Fibroblast of skin of left quadriceps (primary cell): Measurements from ENCODE around the gene SCARF2.
"Not testable (repeated sequence)": the region's sequence is repeated elsewhere in the genome, so short reads cannot be mapped to it uniquely, and the experiment has no call there.

Experiments used
- DNase-seq, 2 experiments: peaks; one replicate each; pipeline ENCODE4 v3.0.0-alpha.2; 2013; ENCODE audit warnings: low read depth in 2 of 2

Gene SCARF2, protein sequence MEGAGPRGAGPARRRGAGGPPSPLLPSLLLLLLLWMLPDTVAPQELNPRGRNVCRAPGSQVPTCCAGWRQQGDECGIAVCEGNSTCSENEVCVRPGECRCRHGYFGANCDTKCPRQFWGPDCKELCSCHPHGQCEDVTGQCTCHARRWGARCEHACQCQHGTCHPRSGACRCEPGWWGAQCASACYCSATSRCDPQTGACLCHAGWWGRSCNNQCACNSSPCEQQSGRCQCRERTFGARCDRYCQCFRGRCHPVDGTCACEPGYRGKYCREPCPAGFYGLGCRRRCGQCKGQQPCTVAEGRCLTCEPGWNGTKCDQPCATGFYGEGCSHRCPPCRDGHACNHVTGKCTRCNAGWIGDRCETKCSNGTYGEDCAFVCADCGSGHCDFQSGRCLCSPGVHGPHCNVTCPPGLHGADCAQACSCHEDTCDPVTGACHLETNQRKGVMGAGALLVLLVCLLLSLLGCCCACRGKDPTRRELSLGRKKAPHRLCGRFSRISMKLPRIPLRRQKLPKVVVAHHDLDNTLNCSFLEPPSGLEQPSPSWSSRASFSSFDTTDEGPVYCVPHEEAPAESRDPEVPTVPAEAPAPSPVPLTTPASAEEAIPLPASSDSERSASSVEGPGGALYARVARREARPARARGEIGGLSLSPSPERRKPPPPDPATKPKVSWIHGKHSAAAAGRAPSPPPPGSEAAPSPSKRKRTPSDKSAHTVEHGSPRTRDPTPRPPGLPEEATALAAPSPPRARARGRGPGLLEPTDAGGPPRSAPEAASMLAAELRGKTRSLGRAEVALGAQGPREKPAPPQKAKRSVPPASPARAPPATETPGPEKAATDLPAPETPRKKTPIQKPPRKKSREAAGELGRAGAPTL

GRCh38 chr22:20437613-20438426 lies at the start of gene SCARF2:
Gene SCARF2, minus strand, starts transcription at chr22:20437825. Its CDS starts 71 bp downstream, at chr22:20437754.
- peak in 1 of 2 experiments; percentile 50 for DNase-seq

DNA sequence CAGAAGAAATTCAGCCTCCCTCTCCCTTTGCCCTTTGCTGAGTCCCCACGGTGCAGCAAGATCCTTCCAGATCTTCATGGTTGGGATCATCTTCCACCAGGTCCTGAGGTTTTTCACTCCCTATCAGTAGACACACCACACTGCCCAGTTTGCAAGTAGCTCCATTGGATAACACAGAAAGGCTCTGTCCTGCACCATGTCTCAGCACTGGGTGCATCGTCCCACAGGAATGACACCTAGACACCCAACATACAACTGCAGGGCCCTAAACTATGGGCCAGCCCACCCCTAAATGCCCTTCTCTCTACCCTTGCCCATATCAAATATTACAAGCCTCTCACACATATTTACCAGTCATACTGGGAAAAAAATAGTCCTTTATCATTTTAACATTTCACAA lies 48.6 kb upstream of the SCARF2 start:
- no peak for DNase-seq

GRCh38 chr22:20484948-20485683 lies 47.5 kb upstream of the SCARF2 start:
- no peak for DNase-seq

DNA sequence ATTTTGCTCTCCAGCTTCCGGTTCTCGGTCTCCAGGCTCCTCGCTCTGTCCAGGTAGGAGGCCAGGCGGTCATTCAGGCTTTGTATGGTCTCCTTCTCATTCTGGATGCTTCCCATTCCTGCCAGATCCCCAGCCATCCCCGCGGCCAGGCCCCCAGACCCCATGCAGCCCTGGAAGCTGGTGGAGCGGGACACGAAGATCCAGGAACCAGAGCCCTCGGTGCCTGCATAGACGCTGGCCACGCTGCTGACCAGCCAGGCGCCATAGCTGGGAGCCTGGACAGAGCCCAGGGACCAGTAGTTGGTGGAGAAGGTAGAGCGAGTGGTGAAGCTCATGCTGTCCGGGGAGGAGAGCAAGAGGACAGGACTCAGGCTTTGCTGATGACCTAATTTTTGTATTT lies 46.1 kb upstream of the SCARF2 start:
- DNase-seq, result no peak

DNA sequence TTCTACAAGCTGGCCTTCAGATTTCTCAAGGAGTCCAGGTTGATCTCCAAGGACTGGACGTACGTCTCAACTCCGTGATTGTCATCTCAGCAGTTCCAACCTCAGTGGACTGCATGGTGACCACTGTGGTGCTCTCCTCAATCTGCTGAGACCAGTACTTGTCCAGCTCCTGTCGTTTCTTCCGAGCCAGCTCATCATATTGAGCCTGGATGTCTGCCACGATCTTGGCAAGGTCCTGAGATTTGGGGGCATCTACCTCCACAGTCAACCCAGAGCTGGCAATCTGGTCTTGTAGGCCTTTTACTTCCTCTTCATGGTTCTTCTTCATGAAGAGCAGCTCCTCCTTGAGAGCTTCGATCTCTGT lies 45.5 kb upstream of the SCARF2 start:
- not testable (repeated sequence) for DNase-seq

DNA sequence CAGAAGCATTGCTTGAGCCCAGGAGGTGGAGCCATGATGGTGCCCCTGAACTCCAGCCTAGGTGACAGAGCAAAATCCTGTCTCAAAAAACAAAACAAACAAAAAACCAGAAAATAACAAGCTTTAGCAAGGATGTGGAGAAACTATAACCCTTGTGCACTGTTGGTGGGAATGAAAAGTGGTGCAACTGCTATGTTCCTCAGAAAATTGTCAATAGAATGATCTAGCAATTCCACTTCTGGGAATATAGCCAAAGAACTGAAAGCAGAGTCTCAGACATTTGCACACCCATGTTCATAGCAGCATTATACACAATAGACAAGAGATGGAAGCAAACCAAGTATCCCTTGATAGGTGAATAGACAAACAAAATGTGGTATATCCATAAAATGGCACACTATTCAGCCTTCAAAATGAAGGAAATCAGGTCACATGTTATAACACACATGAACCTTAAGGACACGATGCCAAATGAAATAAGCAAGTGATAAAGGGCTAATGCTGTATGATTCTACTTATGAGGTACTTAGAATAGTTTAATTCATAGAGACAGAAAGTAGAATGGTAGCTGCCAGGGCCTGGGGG lies 42.1 kb upstream of the SCARF2 start:
- no peak for DNase-seq

- DNase-seq, result not testable (repeated sequence)
These were observed 40.4 kb upstream of the SCARF2 start for GRCh38 chr22:20478059-20478458.

DNA sequence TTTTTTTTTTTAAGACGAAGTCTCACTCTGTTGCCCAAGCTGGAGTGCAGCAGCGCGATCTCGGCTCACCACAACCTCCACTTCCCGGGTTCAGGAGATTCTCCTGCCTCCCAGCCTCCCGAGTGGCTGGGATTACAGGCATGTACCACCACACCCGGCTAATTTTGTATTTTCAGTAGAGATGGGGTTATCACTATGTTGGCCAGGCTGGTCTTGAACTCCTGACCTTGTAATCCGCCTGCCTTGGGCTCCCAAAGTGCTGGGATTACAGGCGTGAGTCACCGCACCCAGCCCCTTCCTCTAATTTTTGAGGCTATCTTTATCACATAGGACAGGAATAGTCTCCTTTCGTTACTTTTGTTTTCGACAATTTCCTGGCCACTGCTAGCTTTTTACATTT lies 37.9 kb upstream of the SCARF2 start:
- not testable (repeated sequence) for DNase-seq

- DNase-seq, result no peak
These were observed 37.5 kb upstream of the SCARF2 start for GRCh38 chr22:20475115-20475436.

- DNase-seq, result no peak
These were observed 35.2 kb upstream of the SCARF2 start for GRCh38 chr22:20472629-20473442.

GRCh38 chr22:20471126-20471833 lies 33.7 kb upstream of the SCARF2 start:
- no peak for DNase-seq

- not testable (repeated sequence) for DNase-seq
These were observed 32.9 kb upstream of the SCARF2 start for GRCh38 chr22:20470525-20470924.

- no peak for DNase-seq
These were observed 31.7 kb upstream of the SCARF2 start for GRCh38 chr22:20469110-20469868.

- no peak for DNase-seq
These were observed 29.2 kb upstream of the SCARF2 start for GRCh38 chr22:20466659-20467379.

DNA sequence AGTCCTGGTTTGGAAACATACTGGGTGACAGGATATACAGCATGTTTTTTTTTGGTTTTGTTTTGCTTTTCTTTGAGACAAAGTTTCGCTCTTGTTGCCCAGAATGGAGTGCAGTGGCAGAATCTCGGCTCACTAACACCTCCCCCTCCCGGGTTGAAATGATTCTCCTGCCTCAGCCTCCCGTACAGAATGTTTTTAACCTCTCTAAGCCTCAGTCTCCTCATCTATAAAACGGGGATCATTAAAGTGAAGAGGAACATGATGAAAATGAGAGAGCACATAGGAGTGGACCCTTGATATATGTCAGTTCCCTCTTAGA lies 28.1 kb upstream of the SCARF2 start:
- DNase-seq, result no peak

- no peak for DNase-seq
These were observed 27.5 kb upstream of the SCARF2 start for GRCh38 chr22:20464912-20465758.

DNA sequence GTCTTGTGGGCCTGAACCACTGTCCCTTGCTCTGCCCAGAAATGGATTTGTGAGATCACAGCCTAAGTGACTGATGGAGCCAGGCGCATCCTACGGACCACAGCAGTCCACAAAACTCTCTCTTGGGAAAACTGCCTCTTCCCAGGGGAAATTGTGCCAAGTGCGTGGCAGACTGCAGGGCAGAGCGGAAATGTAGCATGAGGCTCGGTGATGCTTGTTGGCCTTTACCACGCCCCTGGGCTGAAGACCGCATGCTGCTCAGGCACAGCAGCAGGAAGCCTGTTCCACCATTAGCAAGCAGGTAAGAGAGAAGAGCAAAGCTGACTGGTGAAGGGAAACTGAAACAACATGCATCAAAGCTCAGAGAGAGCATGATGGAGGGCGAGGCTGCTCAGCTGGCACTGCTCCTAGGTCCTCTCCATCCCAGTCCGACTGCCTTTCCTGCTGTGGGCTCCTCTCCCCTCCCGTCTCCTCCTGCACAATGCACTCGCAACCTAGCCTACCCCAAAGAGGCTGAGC lies 26.5 kb upstream of the SCARF2 start:
- no peak for DNase-seq
